GM18508 (cell line): Measurements from ENCODE around the gene DENND2A.
"Not testable (repeated sequence)": the region's sequence is repeated elsewhere in the genome, so short reads cannot be mapped to it uniquely, and the experiment has no call there.

Experiments used
- ATAC-seq: cut with Tn5 transposase; IDR thresholded peaks from one replicate; pipeline ENCODE4 v1.9.1; 2021; ENCODE audit warnings: moderate number of reproducible peaks; ENCODE audit not compliant: insufficient read depth, unreplicated experiment

DENND2A gene

GRCh38 chr7:140649556-140650205, 9.1 kb upstream of the DENND2A start:
- ATAC-seq = no peak

GRCh38 chr7:140646931-140647647, 6.5 kb upstream of the DENND2A start:
- ATAC-seq = peak; percentile 78

GRCh38 chr7:140645166-140645900, 4.7 kb upstream of the DENND2A start:
- ATAC-seq = no peak

GRCh38 chr7:140644761-140645160, 4.1 kb upstream of the DENND2A start:
- ATAC-seq = not testable (repeated sequence)

- ATAC-seq = no peak
These were observed 2.8 kb upstream of the DENND2A start for GRCh38 chr7:140643416-140643815.

GRCh38 chr7:140641524-140642195, 1.0 kb upstream of the DENND2A start:
- no peak for ATAC-seq

- no peak for ATAC-seq
These were observed 464 bp downstream of the DENND2A start for GRCh38 chr7:140640060-140640637.

- ATAC-seq = no peak
These were observed 1.1 kb downstream of the DENND2A start for GRCh38 chr7:140639366-140640053.

GRCh38 chr7:140638173-140638791, 2.3 kb downstream of the DENND2A start:
- no peak for ATAC-seq

GRCh38 chr7:140637400-140637799, 3.2 kb downstream of the DENND2A start:
- ATAC-seq = no peak

- no peak for ATAC-seq
These were observed 4.8 kb downstream of the DENND2A start for GRCh38 chr7:140635816-140636215.

GRCh38 chr7:140635345-140635744, 5.3 kb downstream of the DENND2A start:
- ATAC-seq = no peak

- ATAC-seq = no peak
These were observed 9.0 kb downstream of the DENND2A start for GRCh38 chr7:140631602-140632001.

- ATAC-seq = no peak
These were observed 9.6 kb downstream of the DENND2A start for GRCh38 chr7:140631021-140631420.

- no peak for ATAC-seq
These were observed 14.4 kb downstream of the DENND2A start for GRCh38 chr7:140625908-140626868.

GRCh38 chr7:140625192-140625558, 15.4 kb downstream of the DENND2A start:
- not testable (repeated sequence) for ATAC-seq

GRCh38 chr7:140624392-140625191, 16.0 kb downstream of the DENND2A start:
- ATAC-seq = no peak

- no peak for ATAC-seq
These were observed 16.6 kb downstream of the DENND2A start for GRCh38 chr7:140623980-140624379.
